ENCODE results near the gene CXorf58. TPM values are rescaled to one million over a fixed set of nuclear protein-coding genes. Genes with fewer than 3 reads are reported as not detected.
A peak's percentile ranks its signal among the peaks of the same experiment; 100 is the strongest.

CXorf58 gene
- total and polyA plus RNA-seq, 10 donors, result 0.04 to 0.92 (median 0.16) TPM; not detected in 5

DNA sequence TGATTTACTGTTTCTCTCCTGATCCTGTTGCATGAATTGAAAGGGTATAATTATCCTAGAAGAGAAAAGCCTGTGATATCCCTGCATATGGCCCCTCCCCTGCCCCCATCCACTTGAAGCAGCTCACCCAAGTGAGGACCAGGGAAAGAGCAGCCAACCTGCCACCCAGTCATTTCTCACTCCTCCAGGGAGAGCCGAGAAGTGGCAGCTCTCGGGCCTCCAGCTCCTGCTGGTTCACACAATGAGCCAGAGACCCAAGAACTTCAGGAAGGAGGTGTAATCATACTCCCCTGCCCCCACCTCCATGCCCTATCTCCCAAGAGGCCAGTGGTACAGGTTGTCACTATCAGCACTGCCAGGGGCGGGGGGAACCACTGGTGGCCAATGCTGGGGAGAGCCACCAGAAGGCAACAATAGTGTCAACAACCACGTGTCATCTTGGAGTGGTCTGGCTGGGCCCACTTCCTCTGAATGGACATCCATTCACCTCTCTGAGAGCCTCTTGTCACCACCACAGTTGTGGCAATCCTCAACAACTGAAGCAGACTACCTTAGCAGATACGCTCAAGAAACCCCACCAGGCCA lies 43.0 kb upstream of the CXorf58 start:
- intact Hi-C loops (cut with DNase I; ENCODE audit: low total_unique reads), result no loop called here
- Histone ChIP-seq H3K4me3 (no peak overlapping the region), H3K9me3 (no peaks in the 10 kb centered on the region), H3K27ac (no peak overlapping the region), H3K4me1 (no peaks in the 10 kb centered on the region), H3K36me3 (peaks cover 0 to 3% (median 0%) of the 10 kb centered on the region in 6 donors), H3K27me3 (replicated peaks in 1 of 7) (no peaks in the 10 kb centered on the region)
- DNase-seq, result no peak
- whole genome bisulfite sequencing, 5 donors, result 80 to 100% (median 85%) methylated on average over 1 to 5 of the region's 5 CpGs
- TF ChIP-seq POLR2AphosphoS5 (IDR thresholded peaks at IDR 0.05), result no peak
- TF ChIP-seq, protein P1, sequence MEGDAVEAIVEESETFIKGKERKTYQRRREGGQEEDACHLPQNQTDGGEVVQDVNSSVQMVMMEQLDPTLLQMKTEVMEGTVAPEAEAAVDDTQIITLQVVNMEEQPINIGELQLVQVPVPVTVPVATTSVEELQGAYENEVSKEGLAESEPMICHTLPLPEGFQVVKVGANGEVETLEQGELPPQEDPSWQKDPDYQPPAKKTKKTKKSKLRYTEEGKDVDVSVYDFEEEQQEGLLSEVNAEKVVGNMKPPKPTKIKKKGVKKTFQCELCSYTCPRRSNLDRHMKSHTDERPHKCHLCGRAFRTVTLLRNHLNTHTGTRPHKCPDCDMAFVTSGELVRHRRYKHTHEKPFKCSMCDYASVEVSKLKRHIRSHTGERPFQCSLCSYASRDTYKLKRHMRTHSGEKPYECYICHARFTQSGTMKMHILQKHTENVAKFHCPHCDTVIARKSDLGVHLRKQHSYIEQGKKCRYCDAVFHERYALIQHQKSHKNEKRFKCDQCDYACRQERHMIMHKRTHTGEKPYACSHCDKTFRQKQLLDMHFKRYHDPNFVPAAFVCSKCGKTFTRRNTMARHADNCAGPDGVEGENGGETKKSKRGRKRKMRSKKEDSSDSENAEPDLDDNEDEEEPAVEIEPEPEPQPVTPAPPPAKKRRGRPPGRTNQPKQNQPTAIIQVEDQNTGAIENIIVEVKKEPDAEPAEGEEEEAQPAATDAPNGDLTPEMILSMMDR (IDR thresholded peaks at IDR 0.05 in 8 of 11, conservative IDR thresholded peaks at IDR 0.05 in 3 of 11), result no peak
- TF ChIP-seq POLR2A (IDR thresholded peaks at IDR 0.05), result no peak

DNA sequence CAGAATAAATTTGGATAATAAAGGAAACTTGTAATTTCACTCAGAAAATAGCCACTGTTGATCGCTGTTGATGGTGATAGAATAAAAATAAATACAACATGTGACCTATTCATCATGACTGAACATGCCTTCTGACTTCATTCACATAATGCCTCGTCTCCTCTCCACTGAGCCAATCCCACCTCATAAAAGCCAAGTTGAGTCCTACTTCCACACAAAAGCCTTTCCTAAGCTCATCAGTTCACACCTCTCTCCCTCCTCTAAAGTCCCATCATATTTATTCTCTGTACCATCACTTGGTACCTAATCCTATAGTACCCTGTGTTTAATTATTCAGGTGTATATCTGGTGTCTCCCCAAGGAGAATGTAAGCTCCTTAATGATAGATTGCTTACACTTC lies 37.8 kb upstream of the CXorf58 start:
- no peaks in the 10 kb centered on the region for H3K36me3 ChIP-seq
- H3K4me3 ChIP-seq, result no peak overlapping the region
- no peaks in the 10 kb centered on the region for H3K9me3 ChIP-seq
- intact Hi-C loops (cut with DNase I; ENCODE audit: low total_unique reads), result no loop called here
- no peak overlapping the region for H3K27ac ChIP-seq
- H3K4me1 ChIP-seq, result no peaks in the 10 kb centered on the region
- DNase-seq, result no peak
- WGBS, 5 donors, result 86 to 96% (median 90%) methylated on average over 2 of the region's 2 CpGs
- no peaks in the 10 kb centered on the region for H3K27me3 ChIP-seq (replicated peaks in 1 of 7)
- TF ChIP-seq, protein P1 (IDR thresholded peaks at IDR 0.05 in 8 of 11, conservative IDR thresholded peaks at IDR 0.05 in 3 of 11), result no peak
- TF ChIP-seq POLR2AphosphoS5 (IDR thresholded peaks at IDR 0.05), result no peak
- no peak for TF ChIP-seq POLR2A (IDR thresholded peaks at IDR 0.05)

DNA sequence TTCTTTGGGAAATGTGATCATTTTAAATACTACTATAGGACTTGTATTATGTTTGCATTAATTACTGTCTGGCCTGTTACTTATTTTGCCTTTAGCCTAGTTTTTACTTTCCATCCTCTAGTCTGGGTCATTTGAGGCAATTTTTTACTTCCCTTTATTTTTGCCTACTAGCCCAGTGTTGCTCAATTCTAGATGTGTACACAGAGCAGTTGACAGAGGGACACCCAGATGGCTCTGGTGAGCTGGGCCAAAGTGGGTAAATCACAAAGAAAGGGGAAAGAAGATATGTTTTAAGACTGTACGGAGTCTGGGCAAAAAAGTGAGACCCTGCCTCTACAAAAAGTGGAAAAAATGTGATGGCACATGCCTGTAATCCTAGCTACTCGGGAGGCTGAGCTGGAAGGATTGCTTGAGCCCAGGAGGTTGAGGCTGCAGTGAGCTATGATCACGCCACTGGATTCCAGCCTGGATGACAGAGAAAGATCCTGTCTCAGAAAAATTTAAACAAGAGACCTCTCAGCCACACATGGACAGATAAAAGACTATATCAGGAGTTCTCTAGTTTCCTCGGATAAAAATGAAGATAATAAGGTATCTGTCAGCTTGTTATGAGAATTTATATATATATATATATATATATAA lies 35.8 kb upstream of the CXorf58 start:
- WGBS, 5 donors, result 62 to 88% (median 78%) methylated on average over 4 of the region's 4 CpGs
- intact Hi-C loops (cut with DNase I; ENCODE audit: low total_unique reads), result no loop called here
- no peaks in the 10 kb centered on the region for H3K4me1 ChIP-seq
- TF ChIP-seq POLR2A (IDR thresholded peaks at IDR 0.05) (no peak), POLR2AphosphoS5 (IDR thresholded peaks at IDR 0.05) (peak in 1 of 3 donors; percentile 71)
- peak overlapping the region in 5 of 8 donors; percentile 25 to 80 (median 69) for H3K27ac ChIP-seq
- H3K9me3 ChIP-seq, result no peaks in the 10 kb centered on the region
- H3K36me3 ChIP-seq, result no peaks in the 10 kb centered on the region
- no peaks in the 10 kb centered on the region for H3K27me3 ChIP-seq (replicated peaks in 1 of 7)
- peak overlapping the region in 1 of 8 donors; percentile 26 for H3K4me3 ChIP-seq
- DNase-seq, result no peak

DNA sequence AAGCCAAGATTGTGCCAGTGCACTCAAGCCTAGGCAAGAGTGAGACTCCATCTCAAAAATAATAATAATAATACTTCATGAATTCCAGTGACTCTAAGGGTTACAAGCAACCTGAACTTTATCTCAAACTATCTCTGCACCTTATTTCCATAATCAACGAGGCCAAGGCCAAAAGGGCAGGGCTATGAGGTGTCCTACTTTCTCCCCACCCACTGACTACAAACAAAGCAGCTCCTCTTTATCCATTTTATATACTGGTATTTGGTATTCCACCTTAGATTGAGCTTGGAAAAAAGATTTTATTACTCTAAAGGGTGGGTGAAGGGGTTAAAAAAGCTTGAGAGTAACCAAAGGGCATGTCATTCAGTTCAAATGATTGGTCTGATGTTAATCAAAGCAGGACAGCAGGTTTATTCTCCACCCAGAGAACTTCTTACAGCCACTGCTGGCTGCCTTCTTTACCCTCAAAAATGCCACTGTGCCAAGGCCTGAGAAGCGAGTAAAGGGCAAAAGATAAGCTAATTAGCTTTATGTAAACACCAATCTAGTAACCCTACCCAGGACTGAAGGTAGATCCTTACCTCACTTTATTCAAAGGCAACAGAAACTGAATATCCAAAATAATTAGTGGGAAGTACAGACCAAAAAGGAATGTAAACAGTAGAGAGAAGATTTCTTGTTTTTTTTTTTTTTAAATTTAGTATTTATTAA lies 28.3 kb upstream of the CXorf58 start:
- TF ChIP-seq, protein P1 (IDR thresholded peaks at IDR 0.05 in 8 of 11, conservative IDR thresholded peaks at IDR 0.05 in 3 of 11), result no peak
- TF ChIP-seq POLR2A (IDR thresholded peaks at IDR 0.05), result no peak
- no peak for TF ChIP-seq POLR2AphosphoS5 (IDR thresholded peaks at IDR 0.05)
- peaks cover 0 to 7% (median 0%) of the 10 kb centered on the region in 6 donors for H3K36me3 ChIP-seq
- WGBS, 5 donors, result 47 to 81% (median 78%) methylated on average over 2 of the region's 2 CpGs
- no peaks in the 10 kb centered on the region for H3K27me3 ChIP-seq (replicated peaks in 1 of 7)
- H3K27ac ChIP-seq, result no peak overlapping the region
- H3K4me3 ChIP-seq, result no peak overlapping the region
- intact Hi-C loops (cut with DNase I; ENCODE audit: low total_unique reads), result no loop called here
- peaks cover 0 to 5% (median 0%) of the 10 kb centered on the region in 6 donors for H3K4me1 ChIP-seq
- DNase-seq, result no peak
- H3K9me3 ChIP-seq, result no peaks in the 10 kb centered on the region

Data from spleen (tissue), 11 donors.